Peyer's patch (tissue), 4 donors: ENCODE results near the gene C9orf72.

Source experiments
- CTCF ChIP-seq, 6 experiments: fragments of 450-650 bp in 4 of 6; fragments of 200-600 bp in 2 of 6; sonication (generic) in 1 of 6; IDR thresholded peaks; one replicate each; pipeline ENCODE4 v1.5.1; 2017 to 2019; ENCODE audit warnings: antibody characterized with exemption in 6 of 6, mild to moderate bottlenecking in 3 of 6, moderate library complexity in 1 of 6
- POLR2A ChIP-seq, 2 donors: fragments of 450-650 bp; IDR thresholded peaks; one replicate each; pipeline ENCODE4 v1.5.1; 2017; ENCODE audit warnings: antibody characterized with exemption in 2 of 2, mild to moderate bottlenecking in 2 of 2, moderate library complexity in 2 of 2

GRCh38 chr9:27524236-27524635 is 49.0 kb downstream of the C9orf72 start, which contains the start of gene IFNK:
- TF ChIP-seq CTCF (IDR thresholded peaks at IDR 0.05) (no peak), POLR2A (IDR thresholded peaks at IDR 0.05) (no peak)
